Measurements from ENCODE around the gene LRMDA.

GRCh38 chr10:76416642-76417041 is 985.2 kb downstream of the LRMDA start:
- no peak for TF ChIP-seq POLR2A (IDR thresholded peaks at IDR 0.05)
- TF ChIP-seq, protein P1, sequence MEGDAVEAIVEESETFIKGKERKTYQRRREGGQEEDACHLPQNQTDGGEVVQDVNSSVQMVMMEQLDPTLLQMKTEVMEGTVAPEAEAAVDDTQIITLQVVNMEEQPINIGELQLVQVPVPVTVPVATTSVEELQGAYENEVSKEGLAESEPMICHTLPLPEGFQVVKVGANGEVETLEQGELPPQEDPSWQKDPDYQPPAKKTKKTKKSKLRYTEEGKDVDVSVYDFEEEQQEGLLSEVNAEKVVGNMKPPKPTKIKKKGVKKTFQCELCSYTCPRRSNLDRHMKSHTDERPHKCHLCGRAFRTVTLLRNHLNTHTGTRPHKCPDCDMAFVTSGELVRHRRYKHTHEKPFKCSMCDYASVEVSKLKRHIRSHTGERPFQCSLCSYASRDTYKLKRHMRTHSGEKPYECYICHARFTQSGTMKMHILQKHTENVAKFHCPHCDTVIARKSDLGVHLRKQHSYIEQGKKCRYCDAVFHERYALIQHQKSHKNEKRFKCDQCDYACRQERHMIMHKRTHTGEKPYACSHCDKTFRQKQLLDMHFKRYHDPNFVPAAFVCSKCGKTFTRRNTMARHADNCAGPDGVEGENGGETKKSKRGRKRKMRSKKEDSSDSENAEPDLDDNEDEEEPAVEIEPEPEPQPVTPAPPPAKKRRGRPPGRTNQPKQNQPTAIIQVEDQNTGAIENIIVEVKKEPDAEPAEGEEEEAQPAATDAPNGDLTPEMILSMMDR (IDR thresholded peaks at IDR 0.05), result no peak
